Measurements from ENCODE around the gene MPPED1. TPM values are rescaled to one million over a fixed set of nuclear protein-coding genes. Genes with fewer than 3 reads are reported as not detected.
A peak's percentile ranks its signal among the peaks of the same experiment; 100 is the strongest.

MPPED1 gene
- total RNA-seq, 2 experiments from 2014 or later: not detected

- no peak overlapping the region for H3K27ac Mint-ChIP-seq
- CTCF ChIA-PET: no interaction called here
- ATAC-seq (no peak), DNase-seq (no peak)
- intact Hi-C loops (cut with DNase I, micrococcal nuclease): no loop called here
- H3K4me1 Mint-ChIP-seq: no peaks in the 10 kb centered on the region
- POLR2A ChIA-PET: no interaction called here
- no peaks in the 10 kb centered on the region for H3K27me3 Mint-ChIP-seq
- no peaks in the 10 kb centered on the region for H3K9me3 Mint-ChIP-seq (ENCODE audit: low read depth)
- no peak overlapping the region for H3K4me3 Mint-ChIP-seq
- H3K36me3 Mint-ChIP-seq (ENCODE audit: low read depth): no peaks in the 10 kb centered on the region
These were observed 100.5 kb downstream of the MPPED1 start for GRCh38 chr22:43512279-43512678.

- intact Hi-C loops (cut with DNase I, micrococcal nuclease): no loop called here
- DNase-seq (no peak), ATAC-seq (no peak)
- POLR2A ChIA-PET: no interaction called here
- Mint-ChIP-seq H3K27me3 (peaks cover 5% of the 10 kb centered on the region), H3K9me3 (ENCODE audit: low read depth) (no peaks in the 10 kb centered on the region), H3K4me1 (peaks cover under 1% of the 10 kb centered on the region), H3K27ac (no peak overlapping the region), H3K4me3 (no peak overlapping the region), H3K36me3 (ENCODE audit: low read depth) (no peaks in the 10 kb centered on the region)
- CTCF ChIA-PET: no interaction called here
These were observed 102.8 kb downstream of the MPPED1 start for GRCh38 chr22:43514476-43515157.

- POLR2A ChIA-PET: no interaction called here
These were observed 103.6 kb downstream of the MPPED1 start for GRCh38 chr22:43515411-43515810.

GRCh38 chr22:43515902-43516301 is 104.1 kb downstream of the MPPED1 start:
- ChIA-PET CTCF (interaction anchor here (0.6 to 1.0 kb wide), 2 partner anchors 70 to 612 kb away, joined by 3 read pairs; no protein-coding TSS in a partner anchor), POLR2A (no interaction called here)
- H3K4me1 Mint-ChIP-seq: peaks cover 11% of the 10 kb centered on the region
- H3K4me3 Mint-ChIP-seq: no peak overlapping the region
- H3K27me3 Mint-ChIP-seq: peaks cover 8% of the 10 kb centered on the region
- no peak for ATAC-seq
- intact Hi-C loops (cut with DNase I, micrococcal nuclease): no loop called here
- H3K9me3 Mint-ChIP-seq (ENCODE audit: low read depth): peaks cover 2% of the 10 kb centered on the region
- H3K36me3 Mint-ChIP-seq (ENCODE audit: low read depth): no peaks in the 10 kb centered on the region
- DNase-seq: peak; percentile 21
- no peak overlapping the region for H3K27ac Mint-ChIP-seq

More at GRCh38 chr22:43515411-43515810, 103.6 kb downstream of the MPPED1 start:
- intact Hi-C loops (cut with DNase I, micrococcal nuclease): no loop called here
- CTCF ChIA-PET: interaction anchor here (0.6 to 1.0 kb wide), 2 partner anchors 69 to 613 kb away, joined by 3 read pairs; no protein-coding TSS in a partner anchor
- Mint-ChIP-seq H3K4me3 (no peak overlapping the region), H3K4me1 (peaks cover 6% of the 10 kb centered on the region), H3K36me3 (ENCODE audit: low read depth) (no peaks in the 10 kb centered on the region), H3K27ac (no peak overlapping the region), H3K27me3 (peaks cover 8% of the 10 kb centered on the region), H3K9me3 (ENCODE audit: low read depth) (peaks cover 2% of the 10 kb centered on the region)
- DNase-seq (no peak), ATAC-seq (no peak)

GRCh38 chr22:43516386-43516785 is 104.6 kb downstream of the MPPED1 start:
- ATAC-seq: no peak
- Mint-ChIP-seq H3K27ac (no peak overlapping the region), H3K36me3 (ENCODE audit: low read depth) (no peaks in the 10 kb centered on the region), H3K27me3 (peaks cover 8% of the 10 kb centered on the region), H3K9me3 (ENCODE audit: low read depth) (peaks cover 2% of the 10 kb centered on the region), H3K4me3 (no peak overlapping the region), H3K4me1 (peaks cover 16% of the 10 kb centered on the region)
- ChIA-PET POLR2A (no interaction called here), CTCF (interaction anchor here (1.0 kb wide), 1 partner anchor 70 kb away, joined by 3 read pairs; no protein-coding TSS in a partner anchor)
- no peak for DNase-seq
- intact Hi-C loops (cut with DNase I, micrococcal nuclease): no loop called here

- Mint-ChIP-seq H3K27ac (no peak overlapping the region), H3K27me3 (peaks cover 8% of the 10 kb centered on the region), H3K4me3 (no peak overlapping the region), H3K4me1 (peaks cover 16% of the 10 kb centered on the region), H3K36me3 (ENCODE audit: low read depth) (no peaks in the 10 kb centered on the region), H3K9me3 (ENCODE audit: low read depth) (peaks cover 2% of the 10 kb centered on the region)
- no peak for ATAC-seq
- ChIA-PET CTCF (no interaction called here), POLR2A (no interaction called here)
- intact Hi-C loops (cut with DNase I, micrococcal nuclease): no loop called here
- no peak for DNase-seq
These were observed 105.3 kb downstream of the MPPED1 start for GRCh38 chr22:43516996-43517635.

- ChIA-PET POLR2A (interaction anchor here (0.7 kb wide), 1 partner anchor 1151 kb away, joined by 4 read pairs; no protein-coding TSS in a partner anchor), CTCF (no interaction called here)
- intact Hi-C loops (cut with DNase I, micrococcal nuclease): no loop called here
- H3K4me3 Mint-ChIP-seq: no peak overlapping the region
- ATAC-seq: peak; percentile 97
- DNase-seq: peak; percentile 19
- no peaks in the 10 kb centered on the region for H3K36me3 Mint-ChIP-seq (ENCODE audit: low read depth)
- H3K9me3 Mint-ChIP-seq (ENCODE audit: low read depth): peaks cover 2% of the 10 kb centered on the region
- H3K27me3 Mint-ChIP-seq: peaks cover 12% of the 10 kb centered on the region
- H3K4me1 Mint-ChIP-seq: peaks cover 16% of the 10 kb centered on the region
- H3K27ac Mint-ChIP-seq: peak overlapping the region; percentile 77
These were observed 108.8 kb downstream of the MPPED1 start for GRCh38 chr22:43520632-43521039.

GRCh38 chr22:43521716-43522115 is 109.9 kb downstream of the MPPED1 start:
- ATAC-seq: no peak
- POLR2A ChIA-PET: no interaction called here
- peaks cover 16% of the 10 kb centered on the region for H3K4me1 Mint-ChIP-seq
- intact Hi-C loops (cut with DNase I, micrococcal nuclease): no loop called here
- peaks cover 12% of the 10 kb centered on the region for H3K27me3 Mint-ChIP-seq
- no peak for DNase-seq
- no peak overlapping the region for H3K4me3 Mint-ChIP-seq
- peaks cover 2% of the 10 kb centered on the region for H3K9me3 Mint-ChIP-seq (ENCODE audit: low read depth)
- CTCF ChIA-PET: no interaction called here
- no peak overlapping the region for H3K27ac Mint-ChIP-seq
- no peaks in the 10 kb centered on the region for H3K36me3 Mint-ChIP-seq (ENCODE audit: low read depth)

- intact Hi-C loops (cut with DNase I, micrococcal nuclease): no loop called here
- no peak overlapping the region for H3K4me3 Mint-ChIP-seq
- no peaks in the 10 kb centered on the region for H3K9me3 Mint-ChIP-seq (ENCODE audit: low read depth)
- peaks cover 6% of the 10 kb centered on the region for H3K27me3 Mint-ChIP-seq
- CTCF ChIA-PET: no interaction called here
- H3K4me1 Mint-ChIP-seq: peaks cover 3% of the 10 kb centered on the region
- no peaks in the 10 kb centered on the region for H3K36me3 Mint-ChIP-seq (ENCODE audit: low read depth)
- H3K27ac Mint-ChIP-seq: no peak overlapping the region
- POLR2A ChIA-PET: no interaction called here
- no peak for ATAC-seq
- no peak for DNase-seq
These were observed 114.4 kb downstream of the MPPED1 start for GRCh38 chr22:43526117-43526655.

- intact Hi-C loops (cut with DNase I, micrococcal nuclease): no loop called here
- no peak for ATAC-seq
- Mint-ChIP-seq H3K36me3 (ENCODE audit: low read depth) (no peaks in the 10 kb centered on the region), H3K4me3 (no peak overlapping the region), H3K27ac (no peak overlapping the region), H3K4me1 (no peaks in the 10 kb centered on the region), H3K9me3 (ENCODE audit: low read depth) (no peaks in the 10 kb centered on the region), H3K27me3 (peaks cover 6% of the 10 kb centered on the region)
- no peak for DNase-seq
- ChIA-PET POLR2A (no interaction called here), CTCF (interaction anchor here (0.6 kb wide), 1 partner anchor 132 kb away, joined by 3 read pairs; no protein-coding TSS in a partner anchor)
These were observed 115.1 kb downstream of the MPPED1 start for GRCh38 chr22:43526946-43527345.

GRCh38 chr22:43528601-43529360 is 117.0 kb downstream of the MPPED1 start:
- intact Hi-C loops (cut with DNase I, micrococcal nuclease): no loop called here
- ChIA-PET CTCF (no interaction called here), POLR2A (no interaction called here)
- H3K4me1 Mint-ChIP-seq: no peaks in the 10 kb centered on the region
- H3K36me3 Mint-ChIP-seq (ENCODE audit: low read depth): no peaks in the 10 kb centered on the region
- peaks cover 6% of the 10 kb centered on the region for H3K27me3 Mint-ChIP-seq
- H3K4me3 Mint-ChIP-seq: no peak overlapping the region
- H3K27ac Mint-ChIP-seq: no peak overlapping the region
- H3K9me3 Mint-ChIP-seq (ENCODE audit: low read depth): no peaks in the 10 kb centered on the region
- ATAC-seq (no peak), DNase-seq (no peak)
